Muscle layer of colon (tissue), 2 donors: Measurements from ENCODE around the gene CS.

Experiments
- H3K27ac ChIP-seq: one replicate; pipeline ENCODE4 v1.7.0; 2013; ENCODE audit warnings: low read depth, mild to moderate bottlenecking, low read length, moderate library complexity
- H3K27me3 ChIP-seq, 2 donors: one replicate each; pipeline ENCODE4 v1.7.0; 2013; ENCODE audit warnings: low read length in 2 of 2, mild to moderate bottlenecking in 2 of 2; ENCODE audit not compliant: insufficient read depth in 2 of 2, control insufficient read depth in 1 of 2
- H3K36me3 ChIP-seq: one replicate; pipeline ENCODE4 v1.7.0; 2013; ENCODE audit warnings: mild to moderate bottlenecking, low read length; ENCODE audit not compliant: insufficient read depth
- H3K4me1 ChIP-seq: one replicate; pipeline ENCODE4 v1.7.0; 2013; ENCODE audit warnings: mild to moderate bottlenecking, low read length; ENCODE audit not compliant: insufficient read depth
- H3K4me3 ChIP-seq, 2 donors: one replicate each; pipeline ENCODE4 v1.7.0; 2013; ENCODE audit warnings: low read length in 2 of 2, low read depth in 1 of 2, mild to moderate bottlenecking in 1 of 2, moderate library complexity in 1 of 2
- H3K9ac ChIP-seq: one replicate; pipeline ENCODE4 v1.7.0; 2013; ENCODE audit warnings: low read length
- H3K9me3 ChIP-seq: one replicate; pipeline ENCODE4 v1.7.0; 2013; ENCODE audit warnings: mild to moderate bottlenecking, low read length
- donor health status: abdominal sarcoma.
- donor health status: Adenocarcinoma of cecum.

CS gene

GRCh38 chr12:56257491-56258067 lies 42.6 kb downstream of the CS start:
- Histone ChIP-seq H3K27ac (peak overlapping the region; percentile 97), H3K9ac (peak overlapping the region; percentile 92), H3K9me3 (no peaks in the 10 kb centered on the region), H3K4me1 (peaks cover 23% of the 10 kb centered on the region), H3K4me3 (peak overlapping the region; percentile 63 to 78), H3K36me3 (peaks cover 44% of the 10 kb centered on the region), H3K27me3 (no peaks in the 10 kb centered on the region)

GRCh38 chr12:56257071-56257470 lies 43.1 kb downstream of the CS start:
- Histone ChIP-seq H3K9ac (peak overlapping the region; percentile 92), H3K4me1 (peaks cover 23% of the 10 kb centered on the region), H3K27ac (peak overlapping the region; percentile 97), H3K4me3 (peak overlapping the region; percentile 63 to 78), H3K27me3 (no peaks in the 10 kb centered on the region), H3K9me3 (no peaks in the 10 kb centered on the region), H3K36me3 (peaks cover 49% of the 10 kb centered on the region)

GRCh38 chr12:56256326-56256960 lies 43.7 kb downstream of the CS start:
- no peak overlapping the region for H3K27ac ChIP-seq
- peak overlapping the region; percentile 92 for H3K9ac ChIP-seq
- no peaks in the 10 kb centered on the region for H3K27me3 ChIP-seq
- H3K9me3 ChIP-seq = no peaks in the 10 kb centered on the region
- peak overlapping the region in 1 of 2 donors; percentile 78 for H3K4me3 ChIP-seq
- peaks cover 23% of the 10 kb centered on the region for H3K4me1 ChIP-seq
- H3K36me3 ChIP-seq = peaks cover 55% of the 10 kb centered on the region

- Histone ChIP-seq H3K4me1 (peaks cover 23% of the 10 kb centered on the region), H3K9ac (no peak overlapping the region), H3K27me3 (no peaks in the 10 kb centered on the region), H3K4me3 (no peak overlapping the region), H3K9me3 (no peaks in the 10 kb centered on the region), H3K27ac (no peak overlapping the region), H3K36me3 (peaks cover 56% of the 10 kb centered on the region)
Measured at GRCh38 chr12:56255671-56256070, 44.5 kb downstream of the CS start.

GRCh38 chr12:56253091-56253490 lies 47.0 kb downstream of the CS start:
- Histone ChIP-seq H3K4me3 (no peak overlapping the region), H3K9ac (no peak overlapping the region), H3K4me1 (peaks cover 19% of the 10 kb centered on the region), H3K36me3 (peaks cover 67% of the 10 kb centered on the region), H3K9me3 (no peaks in the 10 kb centered on the region), H3K27me3 (no peaks in the 10 kb centered on the region), H3K27ac (no peak overlapping the region)

- Histone ChIP-seq H3K9me3 (no peaks in the 10 kb centered on the region), H3K36me3 (peaks cover 72% of the 10 kb centered on the region), H3K4me1 (peaks cover 19% of the 10 kb centered on the region), H3K9ac (no peak overlapping the region), H3K4me3 (no peak overlapping the region), H3K27ac (no peak overlapping the region), H3K27me3 (no peaks in the 10 kb centered on the region)
Measured at GRCh38 chr12:56252649-56253048, 47.5 kb downstream of the CS start.

- H3K36me3 ChIP-seq = peaks cover 70% of the 10 kb centered on the region
- no peak overlapping the region for H3K9ac ChIP-seq
- no peak overlapping the region for H3K27ac ChIP-seq
- no peak overlapping the region for H3K4me3 ChIP-seq
- H3K4me1 ChIP-seq = no peaks in the 10 kb centered on the region
- no peaks in the 10 kb centered on the region for H3K27me3 ChIP-seq
- H3K9me3 ChIP-seq = no peaks in the 10 kb centered on the region
Measured at GRCh38 chr12:56248711-56249110, 51.4 kb downstream of the CS start.

GRCh38 chr12:56247923-56248322 lies 52.2 kb downstream of the CS start:
- Histone ChIP-seq H3K27ac (no peak overlapping the region), H3K27me3 (no peaks in the 10 kb centered on the region), H3K36me3 (peaks cover 70% of the 10 kb centered on the region), H3K9me3 (no peaks in the 10 kb centered on the region), H3K4me3 (no peak overlapping the region), H3K4me1 (no peaks in the 10 kb centered on the region), H3K9ac (no peak overlapping the region)

DNA sequence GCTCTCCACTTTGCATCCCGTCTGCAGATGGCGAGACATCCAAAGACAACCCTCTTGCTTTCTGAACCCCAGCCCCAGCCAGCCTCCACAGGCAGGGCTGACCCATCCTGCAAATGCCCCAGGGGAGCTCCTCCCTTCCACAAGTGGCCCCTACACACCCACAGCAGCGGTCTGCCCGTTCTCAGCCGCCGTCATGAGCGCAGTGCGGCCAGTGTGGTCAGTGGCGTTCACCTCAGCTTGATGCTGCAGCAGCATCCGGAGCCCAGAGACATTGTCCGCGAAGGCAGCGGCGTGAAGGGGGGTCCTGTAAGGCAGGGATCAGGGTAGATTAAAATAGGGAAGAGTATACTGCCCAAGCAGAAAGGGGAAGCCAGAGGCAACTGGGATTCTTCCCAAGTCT lies 55.6 kb downstream of the CS start:
- H3K27me3 ChIP-seq = no peaks in the 10 kb centered on the region
- H3K4me3 ChIP-seq = no peak overlapping the region
- H3K27ac ChIP-seq = no peak overlapping the region
- peaks cover 87% of the 10 kb centered on the region for H3K36me3 ChIP-seq
- no peak overlapping the region for H3K9ac ChIP-seq
- no peaks in the 10 kb centered on the region for H3K4me1 ChIP-seq
- H3K9me3 ChIP-seq = no peaks in the 10 kb centered on the region

DNA sequence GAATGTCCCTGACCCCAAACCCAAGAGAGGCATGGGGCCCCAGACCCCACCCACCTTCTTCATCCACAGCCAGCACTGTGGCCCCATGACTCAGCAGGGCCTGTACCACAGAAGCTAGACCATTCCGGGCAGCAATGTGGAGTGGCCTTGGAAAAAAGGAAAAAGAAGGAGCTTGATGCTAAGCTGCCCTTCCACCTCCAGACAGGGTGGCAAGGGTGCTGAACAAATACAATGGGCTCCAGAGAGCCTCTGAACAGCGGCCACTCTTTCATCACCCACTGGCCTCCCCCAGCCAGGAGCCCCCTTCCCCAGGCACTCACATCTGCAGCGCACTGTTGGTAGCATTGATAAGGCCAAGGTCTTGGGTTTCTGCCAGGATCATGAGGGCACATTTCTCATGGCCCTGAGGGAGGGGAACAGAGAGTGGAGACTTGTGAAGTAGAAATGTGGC lies 56.4 kb downstream of the CS start:
- Histone ChIP-seq H3K27me3 (no peaks in the 10 kb centered on the region), H3K9me3 (no peaks in the 10 kb centered on the region), H3K4me1 (no peaks in the 10 kb centered on the region), H3K4me3 (no peak overlapping the region), H3K27ac (no peak overlapping the region), H3K36me3 (peaks cover 89% of the 10 kb centered on the region), H3K9ac (no peak overlapping the region)

DNA sequence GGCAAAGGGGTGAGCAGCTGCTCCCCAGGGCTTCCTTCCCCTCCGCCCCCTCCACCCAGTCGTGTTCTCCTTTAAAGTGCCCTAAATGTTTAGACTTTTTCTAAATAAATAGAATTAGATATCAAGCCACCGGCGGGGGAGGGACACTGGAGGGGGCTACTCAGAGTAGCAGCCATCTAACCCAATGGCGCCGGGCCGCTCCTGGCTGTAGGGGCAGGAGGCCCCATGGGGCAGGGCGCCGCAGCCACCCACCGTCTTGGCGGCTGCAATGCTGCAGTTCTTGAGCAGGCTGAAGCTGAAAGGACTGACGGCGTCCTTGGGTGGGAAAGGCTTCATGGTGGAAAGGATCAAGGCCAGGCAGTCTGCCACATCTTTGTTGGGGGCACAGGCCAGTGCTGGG lies 57.1 kb downstream of the CS start:
- no peaks in the 10 kb centered on the region for H3K27me3 ChIP-seq
- no peak overlapping the region for H3K27ac ChIP-seq
- H3K36me3 ChIP-seq = peaks cover 84% of the 10 kb centered on the region
- H3K9ac ChIP-seq = no peak overlapping the region
- no peaks in the 10 kb centered on the region for H3K9me3 ChIP-seq
- no peaks in the 10 kb centered on the region for H3K4me1 ChIP-seq
- H3K4me3 ChIP-seq = no peak overlapping the region
